HepG2 (cell line): ENCODE measurements around the gene MIOS. TPM values are rescaled to one million over a fixed set of nuclear protein-coding genes. Genes with fewer than 3 reads are reported as not detected.

ENCODE experiments used
- ATAC-seq: fragments of 200-7000 bp; cut with Tn5 transposase; 3 replicates; pipeline ENCODE4 v1.9.1; 2020; ENCODE audit warnings: mild to moderate bottlenecking, moderate library complexity
- BruUV-seq: library from RNA; stranded (reverse); fragments of 400-500 nt; replicated peaks from 2 replicates; lab custom pipeline; 2021; lab: Mats Ljungman, UMichigan
- CTCF ChIA-PET: fragments of 300-600 bp; formaldehyde crosslinking; extraction: SDS; loops from one replicate; lab custom pipeline; 2021; ENCODE audit warnings: low total read pairs, inconsistent platforms, low intra/inter-chr PET ratio; lab: Yijun Ruan, JAX
- POLR2A ChIA-PET: fragments of 350-600 bp; sonication (Branson Sonifier 250); formaldehyde crosslinking; loops from one replicate; lab custom pipeline; 2020; ENCODE audit warnings: antibody characterized with exemption, inconsistent platforms; lab: Yijun Ruan, JAX
- DNase-seq: peaks from one replicate; pipeline ENCODE4 v3.0.0-alpha.2; 2015; ENCODE audit warnings: low spot score
- FAIRE-seq: peaks from 3 replicates; lab custom pipeline; 2011; peaks lifted over from hg19 to GRCh38; lab: Jason Lieb, UNC
- H2AFZ ChIP-seq: one replicate; pipeline ENCODE4 v1.6.1; 2011; ENCODE audit warnings: low read length, inconsistent platforms
- H3K27ac ChIP-seq: fragments of 300-600 bp; 3 replicates; pipeline ENCODE4 v1.8.0; 2011; ENCODE audit warnings: mixed run types, mild to moderate bottlenecking, mixed read lengths, low read length, inconsistent platforms; ENCODE audit not compliant: insufficient read depth; ENCODE audit errors: extremely low read length
- H3K27me3 ChIP-seq, 2 experiments: fragments of 200-600 bp in 1 of 2; 2 replicates in 1 of 2; 3 replicates in 1 of 2; pipeline versions ENCODE4 v1.6.0 to v1.8.0; 2011; ENCODE audit warnings: low read length in 2 of 2, mild to moderate bottlenecking in 2 of 2, moderate library complexity in 2 of 2, inconsistent platforms in 1 of 2; ENCODE audit not compliant: insufficient read depth in 2 of 2, control insufficient read depth in 1 of 2
- H3K36me3 ChIP-seq, 2 experiments: fragments of 200-600 bp in 1 of 2; replicated peaks in 1 of 2; 2 replicates in 1 of 2; 3 replicates in 1 of 2; pipeline versions ENCODE4 v1.5.1 to v1.8.0; 2011; ENCODE audit warnings: low read length in 2 of 2, inconsistent platforms in 1 of 2; ENCODE audit not compliant: insufficient read depth in 2 of 2, control insufficient read depth in 1 of 2
- H3K4me1 ChIP-seq: 2 replicates; pipeline ENCODE4 v1.5.1; 2012; ENCODE audit warnings: low read length, inconsistent platforms; ENCODE audit not compliant: insufficient read depth
- H3K4me2 ChIP-seq: 2 replicates; pipeline ENCODE4 v1.6.0; 2011; ENCODE audit warnings: low read depth, low read length, inconsistent platforms
- H3K4me3 ChIP-seq, 3 experiments: fragments of 200-600 bp in 1 of 3; sonication (generic), shearing (Covaris generic) in 1 of 3; replicated peaks in 1 of 3; 2 replicates each; pipeline ENCODE4 v1.5.1; 2011 to 2016; ENCODE audit warnings: low read length in 3 of 3, inconsistent platforms in 2 of 3, low read depth in 2 of 3, mild to moderate bottlenecking in 2 of 3, control low read depth in 1 of 3, mixed read lengths in 1 of 3; ENCODE audit not compliant: insufficient read depth in 1 of 3
- H3K79me2 ChIP-seq: one replicate; pipeline ENCODE4 v1.6.1; 2011; ENCODE audit warnings: low read length, inconsistent platforms; ENCODE audit not compliant: insufficient read depth
- H3K9ac ChIP-seq: 2 replicates; pipeline ENCODE4 v1.6.0; 2011; ENCODE audit warnings: mild to moderate bottlenecking, low read depth, low read length, inconsistent platforms; ENCODE audit not compliant: insufficient read depth
- H3K9me3 ChIP-seq: 2 replicates; pipeline ENCODE4 v1.5.1; 2012; ENCODE audit warnings: mild to moderate bottlenecking, low read length
- H4K20me1 ChIP-seq: 2 replicates; pipeline ENCODE4 v1.6.0; 2011; ENCODE audit warnings: inconsistent platforms, mild to moderate bottlenecking, low read length, moderate library complexity; ENCODE audit not compliant: insufficient read depth
- ELF4 ChIP-seq: sonication (generic); formaldehyde crosslinking; IDR thresholded peaks from 2 replicates; pipeline ENCODE4 v1.5.0; 2020; ENCODE audit warnings: missing genetic modification reagents, mild to moderate bottlenecking, moderate library complexity, borderline replicate concordance
- KAT8 ChIP-seq: IDR thresholded peaks from 2 replicates; pipeline ENCODE4 v1.6.1; 2016; ENCODE audit warnings: missing genetic modification reagents, missing compliant biosample characterization
- MYC ChIP-seq: sonication (generic); formaldehyde crosslinking; IDR thresholded peaks from 2 replicates; pipeline ENCODE4 v1.9.0; 2021; ENCODE audit warnings: missing genetic modification reagents, borderline replicate concordance
- SRSF9 ChIP-seq: fragments of 200-400 bp; formaldehyde crosslinking; IDR thresholded peaks from 2 replicates; pipeline ENCODE4 v1.6.1; 2018; ENCODE audit warnings: borderline replicate concordance, mild to moderate bottlenecking, low read depth, low read length; ENCODE audit not compliant: insufficient read depth, poor library complexity, severe bottlenecking
- TSC22D2 ChIP-seq: sonication (generic); formaldehyde crosslinking; IDR thresholded peaks from 2 replicates; pipeline ENCODE4 v1.5.1; 2020; ENCODE audit warnings: missing genetic modification reagents, mild to moderate bottlenecking, borderline replicate concordance
- ZNF225 ChIP-seq: sonication (generic); formaldehyde crosslinking; IDR thresholded peaks from 2 replicates; pipeline ENCODE4 v1.4.0; 2020; ENCODE audit warnings: mild to moderate bottlenecking, missing genetic modification reagents
- ZNF530 ChIP-seq: sonication (generic); formaldehyde crosslinking; IDR thresholded peaks from 2 replicates; pipeline ENCODE4 v1.5.0; 2020; ENCODE audit warnings: low read depth, mild to moderate bottlenecking, missing genetic modification reagents
- ZNF619 ChIP-seq: sonication (generic); formaldehyde crosslinking; IDR thresholded peaks from 2 replicates; pipeline ENCODE4 v1.4.0; 2020; ENCODE audit warnings: mild to moderate bottlenecking, missing genetic modification reagents
- ZNF672 ChIP-seq: sonication (generic); formaldehyde crosslinking; IDR thresholded peaks from 2 replicates; pipeline ENCODE4 v1.8.1; 2022; ENCODE audit warnings: missing genetic modification reagents
- ZNF678 ChIP-seq: sonication (generic); formaldehyde crosslinking; IDR thresholded peaks from 2 replicates; pipeline ENCODE4 v1.4.0; 2020; ENCODE audit warnings: mild to moderate bottlenecking, missing genetic modification reagents
- WGBS: methylation state at CpG from one replicate; pipeline ENCODE4 v1.1.6; 2017; ENCODE audit warnings: low lambda C conversion rate; 5-methylcytosine and 5-hydroxymethylcytosine counted together
- in situ Hi-C: cut with HindIII; loops from 2 replicates; pipeline ENCODE4 v1.10.0; 2017; ENCODE audit warnings: low pct_unique_long_range_greater_than_20kb; ENCODE audit not compliant: extremely low pct_ligation_motif_present
- intact Hi-C: fragments of 100-400 bp; cut with micrococcal nuclease; formaldehyde crosslinking; loops from one replicate; pipeline ENCODE4 v1.10.0; 2022; ENCODE audit not compliant: unreplicated experiment
- polyA plus RNA-seq, 8 experiments: library from polyadenylated mRNA; depleted of rRNA in 3 of 8; stranded (reverse) in 7 of 8; unstranded in 1 of 8; fragments of >200 nt; fragmentation: Illumina TruSeq in 4 of 8; extraction: Trizol in 4 of 8; gene quantifications; 2 replicates each; pipeline versions ENCODE4 v1.2.1 to v1.2.3, GENCODE V29; 2011 to 2016; ENCODE audit warnings: low read depth in 4 of 8, missing spikeins in 1 of 8, mixed read lengths in 1 of 8; ENCODE audit not compliant: insufficient read depth in 1 of 8
- total RNA-seq, 5 experiments: library from RNA; depleted of rRNA; stranded (reverse); fragments of >200 nt; fragmentation: Illumina TruSeq; extraction: Trizol; gene quantifications; 2 replicates each; pipeline ENCODE4 v1.2.3, GENCODE V29; 2016; ENCODE audit warnings: low read depth in 1 of 5
- TF ChIP-seq, protein P1 (sequence below): IDR thresholded peaks from 2 replicates; pipeline ENCODE4 v1.6.1; 2016; ENCODE audit warnings: low read depth, missing genetic modification reagents, missing compliant biosample characterization
- TF ChIP-seq, protein P2 (sequence below): sonication (generic); formaldehyde crosslinking; IDR thresholded peaks from 2 replicates; pipeline ENCODE4 v1.4.0; 2020; ENCODE audit warnings: missing genetic modification reagents
- TF ChIP-seq, protein P3 (sequence below): sonication (generic); formaldehyde crosslinking; conservative IDR thresholded peaks from 2 replicates; pipeline ENCODE4 v1.4.0; 2020; ENCODE audit warnings: mild to moderate bottlenecking, missing genetic modification reagents, moderate library complexity

Gene MIOS
- total and polyA plus RNA-seq, 2 of the 13 experiments (the other 11 are each of a cell fraction or from before 2014, with no cell fraction given): 15.2 to 33.5 TPM

DNA sequence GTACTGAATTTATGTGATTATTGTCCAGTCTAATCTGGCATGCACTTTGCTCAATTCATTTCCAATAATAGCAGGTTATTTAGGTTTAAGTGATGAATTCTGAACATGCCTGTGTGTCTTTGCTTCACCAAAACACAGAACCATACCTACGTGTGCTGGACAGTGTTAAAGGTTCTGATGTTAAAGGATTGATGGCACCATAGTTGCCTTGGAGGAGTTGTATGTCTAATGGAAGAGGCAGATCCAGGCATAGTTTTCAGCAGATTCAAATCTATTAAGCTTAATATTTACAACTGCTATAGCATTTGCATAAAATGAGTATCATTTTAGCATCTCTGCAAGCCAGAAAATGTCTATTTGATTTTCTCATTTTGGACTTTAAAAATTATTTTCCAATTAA lies 45.8 kb downstream of the MIOS start:
- FAIRE-seq: no peak
- Histone ChIP-seq H3K27me3 (no peaks in the 10 kb centered on the region), H3K4me2 (no peak overlapping the region), H3K9me3 (no peaks in the 10 kb centered on the region), H3K4me1 (no peaks in the 10 kb centered on the region), H3K4me3 (no peak overlapping the region), H3K27ac (no peak overlapping the region), H3K9ac (no peak overlapping the region), H3K36me3 (no peaks in the 10 kb centered on the region; a peak in 1 of 5 replicates), H3K79me2 (no peaks in the 10 kb centered on the region), H4K20me1 (no peaks in the 10 kb centered on the region), H2AFZ (no peak overlapping the region)
- DNase-seq: no peak
- 94% methylated on average over 1 of the region's 1 CpG for WGBS
- no TSS peak for BruUV-seq
- no peak for ATAC-seq
- ChIA-PET POLR2A (no interaction called here), CTCF (no interaction called here)
- in situ Hi-C loops (no loop called here), intact Hi-C loops (no loop called here)
- TF ChIP-seq, protein P1, sequence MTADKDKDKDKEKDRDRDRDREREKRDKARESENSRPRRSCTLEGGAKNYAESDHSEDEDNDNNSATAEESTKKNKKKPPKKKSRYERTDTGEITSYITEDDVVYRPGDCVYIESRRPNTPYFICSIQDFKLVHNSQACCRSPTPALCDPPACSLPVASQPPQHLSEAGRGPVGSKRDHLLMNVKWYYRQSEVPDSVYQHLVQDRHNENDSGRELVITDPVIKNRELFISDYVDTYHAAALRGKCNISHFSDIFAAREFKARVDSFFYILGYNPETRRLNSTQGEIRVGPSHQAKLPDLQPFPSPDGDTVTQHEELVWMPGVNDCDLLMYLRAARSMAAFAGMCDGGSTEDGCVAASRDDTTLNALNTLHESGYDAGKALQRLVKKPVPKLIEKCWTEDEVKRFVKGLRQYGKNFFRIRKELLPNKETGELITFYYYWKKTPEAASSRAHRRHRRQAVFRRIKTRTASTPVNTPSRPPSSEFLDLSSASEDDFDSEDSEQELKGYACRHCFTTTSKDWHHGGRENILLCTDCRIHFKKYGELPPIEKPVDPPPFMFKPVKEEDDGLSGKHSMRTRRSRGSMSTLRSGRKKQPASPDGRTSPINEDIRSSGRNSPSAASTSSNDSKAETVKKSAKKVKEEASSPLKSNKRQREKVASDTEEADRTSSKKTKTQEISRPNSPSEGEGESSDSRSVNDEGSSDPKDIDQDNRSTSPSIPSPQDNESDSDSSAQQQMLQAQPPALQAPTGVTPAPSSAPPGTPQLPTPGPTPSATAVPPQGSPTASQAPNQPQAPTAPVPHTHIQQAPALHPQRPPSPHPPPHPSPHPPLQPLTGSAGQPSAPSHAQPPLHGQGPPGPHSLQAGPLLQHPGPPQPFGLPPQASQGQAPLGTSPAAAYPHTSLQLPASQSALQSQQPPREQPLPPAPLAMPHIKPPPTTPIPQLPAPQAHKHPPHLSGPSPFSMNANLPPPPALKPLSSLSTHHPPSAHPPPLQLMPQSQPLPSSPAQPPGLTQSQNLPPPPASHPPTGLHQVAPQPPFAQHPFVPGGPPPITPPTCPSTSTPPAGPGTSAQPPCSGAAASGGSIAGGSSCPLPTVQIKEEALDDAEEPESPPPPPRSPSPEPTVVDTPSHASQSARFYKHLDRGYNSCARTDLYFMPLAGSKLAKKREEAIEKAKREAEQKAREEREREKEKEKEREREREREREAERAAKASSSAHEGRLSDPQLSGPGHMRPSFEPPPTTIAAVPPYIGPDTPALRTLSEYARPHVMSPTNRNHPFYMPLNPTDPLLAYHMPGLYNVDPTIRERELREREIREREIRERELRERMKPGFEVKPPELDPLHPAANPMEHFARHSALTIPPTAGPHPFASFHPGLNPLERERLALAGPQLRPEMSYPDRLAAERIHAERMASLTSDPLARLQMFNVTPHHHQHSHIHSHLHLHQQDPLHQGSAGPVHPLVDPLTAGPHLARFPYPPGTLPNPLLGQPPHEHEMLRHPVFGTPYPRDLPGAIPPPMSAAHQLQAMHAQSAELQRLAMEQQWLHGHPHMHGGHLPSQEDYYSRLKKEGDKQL (CRISPR knock-in tag): no peak
- TF ChIP-seq, protein P2, sequence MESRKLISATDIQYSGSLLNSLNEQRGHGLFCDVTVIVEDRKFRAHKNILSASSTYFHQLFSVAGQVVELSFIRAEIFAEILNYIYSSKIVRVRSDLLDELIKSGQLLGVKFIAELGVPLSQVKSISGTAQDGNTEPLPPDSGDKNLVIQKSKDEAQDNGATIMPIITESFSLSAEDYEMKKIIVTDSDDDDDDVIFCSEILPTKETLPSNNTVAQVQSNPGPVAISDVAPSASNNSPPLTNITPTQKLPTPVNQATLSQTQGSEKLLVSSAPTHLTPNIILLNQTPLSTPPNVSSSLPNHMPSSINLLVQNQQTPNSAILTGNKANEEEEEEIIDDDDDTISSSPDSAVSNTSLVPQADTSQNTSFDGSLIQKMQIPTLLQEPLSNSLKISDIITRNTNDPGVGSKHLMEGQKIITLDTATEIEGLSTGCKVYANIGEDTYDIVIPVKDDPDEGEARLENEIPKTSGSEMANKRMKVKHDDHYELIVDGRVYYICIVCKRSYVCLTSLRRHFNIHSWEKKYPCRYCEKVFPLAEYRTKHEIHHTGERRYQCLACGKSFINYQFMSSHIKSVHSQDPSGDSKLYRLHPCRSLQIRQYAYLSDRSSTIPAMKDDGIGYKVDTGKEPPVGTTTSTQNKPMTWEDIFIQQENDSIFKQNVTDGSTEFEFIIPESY: no peak
- TF ChIP-seq ELF4 (CRISPR knock-in tag) (no peak), ZNF672 (CRISPR knock-in tag) (no peak), ZNF619 (CRISPR knock-in tag) (no peak), ZNF678 (CRISPR knock-in tag) (no peak), MYC (CRISPR knock-in tag) (no peak), KAT8 (CRISPR knock-in tag) (no peak), TSC22D2 (CRISPR knock-in tag) (no peak), ZNF530 (CRISPR knock-in tag) (no peak), ZNF225 (CRISPR knock-in tag) (no peak), SRSF9 (no peak)
- TF ChIP-seq, protein P3, sequence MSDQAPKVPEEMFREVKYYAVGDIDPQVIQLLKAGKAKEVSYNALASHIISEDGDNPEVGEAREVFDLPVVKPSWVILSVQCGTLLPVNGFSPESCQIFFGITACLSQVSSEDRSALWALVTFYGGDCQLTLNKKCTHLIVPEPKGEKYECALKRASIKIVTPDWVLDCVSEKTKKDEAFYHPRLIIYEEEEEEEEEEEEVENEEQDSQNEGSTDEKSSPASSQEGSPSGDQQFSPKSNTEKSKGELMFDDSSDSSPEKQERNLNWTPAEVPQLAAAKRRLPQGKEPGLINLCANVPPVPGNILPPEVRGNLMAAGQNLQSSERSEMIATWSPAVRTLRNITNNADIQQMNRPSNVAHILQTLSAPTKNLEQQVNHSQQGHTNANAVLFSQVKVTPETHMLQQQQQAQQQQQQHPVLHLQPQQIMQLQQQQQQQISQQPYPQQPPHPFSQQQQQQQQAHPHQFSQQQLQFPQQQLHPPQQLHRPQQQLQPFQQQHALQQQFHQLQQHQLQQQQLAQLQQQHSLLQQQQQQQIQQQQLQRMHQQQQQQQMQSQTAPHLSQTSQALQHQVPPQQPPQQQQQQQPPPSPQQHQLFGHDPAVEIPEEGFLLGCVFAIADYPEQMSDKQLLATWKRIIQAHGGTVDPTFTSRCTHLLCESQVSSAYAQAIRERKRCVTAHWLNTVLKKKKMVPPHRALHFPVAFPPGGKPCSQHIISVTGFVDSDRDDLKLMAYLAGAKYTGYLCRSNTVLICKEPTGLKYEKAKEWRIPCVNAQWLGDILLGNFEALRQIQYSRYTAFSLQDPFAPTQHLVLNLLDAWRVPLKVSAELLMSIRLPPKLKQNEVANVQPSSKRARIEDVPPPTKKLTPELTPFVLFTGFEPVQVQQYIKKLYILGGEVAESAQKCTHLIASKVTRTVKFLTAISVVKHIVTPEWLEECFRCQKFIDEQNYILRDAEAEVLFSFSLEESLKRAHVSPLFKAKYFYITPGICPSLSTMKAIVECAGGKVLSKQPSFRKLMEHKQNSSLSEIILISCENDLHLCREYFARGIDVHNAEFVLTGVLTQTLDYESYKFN (CRISPR knock-in tag): no peak
